Stimulated activated CD8-positive, alpha-beta memory T cell treated with anti-CD3 and anti-CD28 coated beads, Interleukin-15, amount 100 ng/mL, for 48 hours (primary cell): ENCODE results near the gene VMAC.

ENCODE experiments used
- DNase-seq, 2 donors: peaks; one replicate each; pipeline ENCODE4 v3.0.0-alpha.2; 2020; ENCODE audit warnings: low read depth in 2 of 2

The VMAC gene

GRCh38 chr19:5903624-5904351 lies 884 bp upstream of the VMAC start, which contains the start of gene NDUFA11:
Gene NDUFA11, minus strand, starts transcription at chr19:5903790. Its CDS starts 82 bp downstream, at chr19:5903708.
- DNase-seq, result peak; percentile 93

- DNase-seq, result no peak
Observed at GRCh38 chr19:5905114-5905778, 574 bp downstream of the VMAC start.

GRCh38 chr19:5907241-5907640 lies 2.6 kb downstream of the VMAC start:
- DNase-seq, result no peak

GRCh38 chr19:5908773-5909442 lies 4.2 kb downstream of the VMAC start:
- no peak for DNase-seq

GRCh38 chr19:5910638-5910907 lies 5.9 kb downstream of the VMAC start:
- DNase-seq, result no peak

- no peak for DNase-seq
Observed at GRCh38 chr19:5911366-5911765, 6.7 kb downstream of the VMAC start.

- DNase-seq, result no peak
Observed at GRCh38 chr19:5913739-5914357, 9.2 kb downstream of the VMAC start, which contains the start of gene CAPS. Gene CAPS, plus strand, starts transcription at chr19:5914254. Its CDS starts 153 bp downstream, at chr19:5914407.

GRCh38 chr19:5914358-5914774 lies 9.7 kb downstream of the VMAC start:
- no peak for DNase-seq

GRCh38 chr19:5914946-5915781 lies 10.5 kb downstream of the VMAC start:
- DNase-seq, result no peak

GRCh38 chr19:5915782-5916165 lies 11.1 kb downstream of the VMAC start:
- no peak for DNase-seq

GRCh38 chr19:5916181-5916708 lies 11.6 kb downstream of the VMAC start:
- DNase-seq, result no peak

- DNase-seq, result no peak
Observed at GRCh38 chr19:5917431-5918107, 12.9 kb downstream of the VMAC start.

GRCh38 chr19:5918463-5919079 lies 13.9 kb downstream of the VMAC start:
- no peak for DNase-seq

GRCh38 chr19:5921516-5922160 lies 17.0 kb downstream of the VMAC start:
- DNase-seq, result no peak

GRCh38 chr19:5922161-5922545 lies 17.5 kb downstream of the VMAC start:
- no peak for DNase-seq

- no peak for DNase-seq
Observed at GRCh38 chr19:5923356-5923755, 18.7 kb downstream of the VMAC start.

- DNase-seq, result no peak
Observed at GRCh38 chr19:5925830-5926427, 21.3 kb downstream of the VMAC start.

- DNase-seq, result no peak
Observed at GRCh38 chr19:5926641-5927440, 22.2 kb downstream of the VMAC start.

GRCh38 chr19:5927441-5927821 lies 22.8 kb downstream of the VMAC start:
- no peak for DNase-seq
